CD4-positive, alpha-beta T cell treated with Interleukin-1 beta for 1 hour (primary cell): ENCODE data around the gene TRIM29.

ENCODE experiments used
- DNase-seq, 2 donors: peaks; one replicate each; pipeline ENCODE4 v3.0.0-alpha.2; 2020 to 2022

The TRIM29 gene

DNA sequence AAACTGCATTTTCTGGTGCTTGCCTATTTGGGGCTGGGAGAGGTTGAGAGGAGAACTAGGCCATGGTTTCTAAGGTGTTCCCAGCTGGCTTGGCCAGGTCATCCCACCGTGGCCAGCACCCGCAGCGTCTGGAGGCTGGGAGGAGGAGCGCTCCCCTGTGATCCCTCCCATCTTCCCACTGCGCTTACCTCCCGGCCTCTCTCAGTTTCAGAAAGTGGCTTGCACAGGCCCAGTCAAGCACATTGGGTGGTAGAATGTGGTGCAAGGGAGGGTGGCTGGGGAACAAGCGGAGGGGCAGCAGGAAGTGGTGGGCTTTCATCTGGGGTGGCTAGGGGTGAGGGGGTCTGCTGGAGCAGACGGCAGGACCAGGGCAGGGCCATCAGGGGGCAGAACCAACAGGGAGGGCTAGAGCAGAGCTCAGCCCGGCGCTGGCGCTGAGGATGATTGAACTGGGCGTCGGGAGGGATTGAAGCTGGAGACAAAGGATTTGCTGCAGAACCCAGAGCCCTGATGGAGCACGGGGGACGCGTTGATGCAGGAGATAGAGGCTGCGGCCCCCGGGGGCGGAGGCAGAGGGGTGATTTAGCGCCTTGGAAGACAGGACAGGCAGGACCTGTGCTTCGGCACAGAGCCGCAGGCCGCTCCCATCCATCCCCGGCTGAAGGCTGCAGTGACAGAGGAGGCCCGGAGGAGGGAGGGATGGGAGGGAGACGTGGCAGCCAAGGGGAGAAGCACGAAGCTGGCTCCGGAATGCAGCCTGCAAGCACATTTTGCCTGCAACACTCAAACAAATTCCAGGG, 76.0 kb downstream of the TRIM29 start:
- DNase-seq = no peak
